Activated B cell treated with CpG ODN at 0.5 μM for 24 hours (primary cell): ENCODE measurements around the gene VPS13D. TPM values are rescaled to one million over a fixed set of nuclear protein-coding genes. Genes with fewer than 3 reads are reported as not detected.

Experiments used
- ATAC-seq: fragments of 200-7000 bp; cut with Tn5 transposase; one replicate; pipeline ENCODE4 v1.10.0; 2021; ENCODE audit warnings: low read depth, mild to moderate bottlenecking, moderate library complexity
- CTCF ChIA-PET: fragments of 350-600 bp; sonication (Branson Sonifier 250); formaldehyde crosslinking; loops from one replicate; lab custom pipeline; 2021; ENCODE audit warnings: antibody characterized with exemption; lab: Charles Lee
- POLR2A ChIA-PET: fragments of 350-600 bp; sonication (Branson Sonifier 250); formaldehyde crosslinking; loops from one replicate; lab custom pipeline; 2021; ENCODE audit warnings: antibody characterized with exemption; lab: Charles Lee
- DNase-seq: peaks from one replicate; pipeline ENCODE4 v3.0.0; 2022
- H3K27ac Mint-ChIP-seq: one replicate; pipeline ENCODE4 v1.8.0; 2020; ENCODE audit warnings: mixed read lengths
- H3K27me3 Mint-ChIP-seq: one replicate; pipeline ENCODE4 v1.8.0; 2021; ENCODE audit warnings: mixed read lengths
- H3K36me3 Mint-ChIP-seq: one replicate; pipeline ENCODE4 v1.8.0; 2021; ENCODE audit warnings: low read depth, mixed read lengths
- H3K4me1 Mint-ChIP-seq: one replicate; pipeline ENCODE4 v1.8.0; 2021; ENCODE audit warnings: mixed read lengths
- H3K4me3 Mint-ChIP-seq: one replicate; pipeline ENCODE4 v1.8.0; 2020; ENCODE audit warnings: mild to moderate bottlenecking, mixed read lengths
- H3K9me3 Mint-ChIP-seq: one replicate; pipeline ENCODE4 v1.8.0; 2020; ENCODE audit warnings: mixed read lengths
- CTCF ChIP-seq: fragments of 200-600 bp; IDR thresholded peaks from one replicate; pipeline ENCODE4 v1.8.0; 2022; ENCODE audit warnings: antibody characterized with exemption, mild to moderate bottlenecking
- intact Hi-C: fragments of 100-400 bp; cut with micrococcal nuclease; formaldehyde crosslinking; loops from one replicate; pipeline ENCODE4 v1.15.1; 2024
- total RNA-seq: library from RNA; stranded (reverse); gene quantifications from 2 replicates; pipeline ENCODE4 v1.2.3, GENCODE V29; 2022

The VPS13D gene
- total RNA-seq, 1 donor from 2014 or later, result 64.5 TPM

GRCh38 chr1:12309783-12310742 is 80.2 kb downstream of the VPS13D start:
- ATAC-seq (no peak), DNase-seq (no peak)
- no peak overlapping the region for H3K4me3 Mint-ChIP-seq
- TF ChIP-seq CTCF, result no peak
- no peaks in the 10 kb centered on the region for H3K4me1 Mint-ChIP-seq
- no peak overlapping the region for H3K27ac Mint-ChIP-seq
- no peaks in the 10 kb centered on the region for H3K27me3 Mint-ChIP-seq
- POLR2A ChIA-PET, result interaction anchor here (1.0 kb wide), 1 partner anchor 402 kb away, joined by 3 read pairs; no protein-coding TSS in a partner anchor
- H3K36me3 Mint-ChIP-seq, result peaks cover 85% of the 10 kb centered on the region
- CTCF ChIA-PET, result interaction anchor here (1.2 kb wide), 1 partner anchor 349 kb away, joined by 3 read pairs; no protein-coding TSS in a partner anchor
- intact Hi-C loops, result no loop called here
- no peaks in the 10 kb centered on the region for H3K9me3 Mint-ChIP-seq

- intact Hi-C loops, result loop anchor here (1.0 kb wide), 2 partner anchors 306 to 345 kb away; no protein-coding TSS in a partner anchor
- CTCF ChIA-PET, result interaction anchor here (0.9 to 4.5 kb wide), 5 partner anchors 303 to 344 kb away, joined by 3 to 20 read pairs (median 4); partner anchors contain the start of gene DHRS3
- no peaks in the 10 kb centered on the region for H3K9me3 Mint-ChIP-seq
- TF ChIP-seq CTCF, result no peak
- POLR2A ChIA-PET, result interaction anchor here (0.6 kb wide), 1 partner anchor 1219 kb away, joined by 5 read pairs; no protein-coding TSS in a partner anchor
- no peaks in the 10 kb centered on the region for H3K27me3 Mint-ChIP-seq
- no peak overlapping the region for H3K4me3 Mint-ChIP-seq
- H3K4me1 Mint-ChIP-seq, result no peaks in the 10 kb centered on the region
- H3K36me3 Mint-ChIP-seq, result peaks cover 86% of the 10 kb centered on the region
- no peak for DNase-seq
- no peak for ATAC-seq
- no peak overlapping the region for H3K27ac Mint-ChIP-seq
Measured at GRCh38 chr1:12314333-12314903, 84.6 kb downstream of the VPS13D start.

- no peaks in the 10 kb centered on the region for H3K4me1 Mint-ChIP-seq
- H3K9me3 Mint-ChIP-seq, result no peaks in the 10 kb centered on the region
- ChIA-PET POLR2A (interaction anchor here (0.6 to 0.7 kb wide), 2 partner anchors 154 to 1220 kb away, joined by 4 to 5 read pairs; no protein-coding TSS in a partner anchor), CTCF (interaction anchor here (0.6 to 4.5 kb wide), 6 partner anchors 302 to 1216 kb away, joined by 3 to 20 read pairs (median 4); partner anchors contain the start of gene EXOSC10)
- peaks cover 87% of the 10 kb centered on the region for H3K36me3 Mint-ChIP-seq
- intact Hi-C loops, result no loop called here
- H3K4me3 Mint-ChIP-seq, result no peak overlapping the region
- DNase-seq (no peak), ATAC-seq (no peak)
- TF ChIP-seq CTCF, result no peak
- no peaks in the 10 kb centered on the region for H3K27me3 Mint-ChIP-seq
- H3K27ac Mint-ChIP-seq, result no peak overlapping the region
Measured at GRCh38 chr1:12315146-12315545, 85.3 kb downstream of the VPS13D start.

- no peak for TF ChIP-seq CTCF
- POLR2A ChIA-PET, result no interaction called here
- ATAC-seq, result no peak
- CTCF ChIA-PET, result interaction anchor here (0.6 kb wide), 1 partner anchor 342 kb away, joined by 3 read pairs; no protein-coding TSS in a partner anchor
- Mint-ChIP-seq H3K36me3 (peaks cover 87% of the 10 kb centered on the region), H3K9me3 (no peaks in the 10 kb centered on the region), H3K27me3 (no peaks in the 10 kb centered on the region), H3K27ac (no peak overlapping the region), H3K4me1 (no peaks in the 10 kb centered on the region), H3K4me3 (no peak overlapping the region)
- DNase-seq, result no peak
- intact Hi-C loops, result no loop called here
Measured at GRCh38 chr1:12316331-12316730, 86.5 kb downstream of the VPS13D start.
